ENCODE data around the gene TP53TG5. TPM values are rescaled to one million over a fixed set of nuclear protein-coding genes. Genes with fewer than 3 reads are reported as not detected.

TP53TG5 gene
- total RNA-seq, 2 donors from 2014 or later, result not detected

DNA sequence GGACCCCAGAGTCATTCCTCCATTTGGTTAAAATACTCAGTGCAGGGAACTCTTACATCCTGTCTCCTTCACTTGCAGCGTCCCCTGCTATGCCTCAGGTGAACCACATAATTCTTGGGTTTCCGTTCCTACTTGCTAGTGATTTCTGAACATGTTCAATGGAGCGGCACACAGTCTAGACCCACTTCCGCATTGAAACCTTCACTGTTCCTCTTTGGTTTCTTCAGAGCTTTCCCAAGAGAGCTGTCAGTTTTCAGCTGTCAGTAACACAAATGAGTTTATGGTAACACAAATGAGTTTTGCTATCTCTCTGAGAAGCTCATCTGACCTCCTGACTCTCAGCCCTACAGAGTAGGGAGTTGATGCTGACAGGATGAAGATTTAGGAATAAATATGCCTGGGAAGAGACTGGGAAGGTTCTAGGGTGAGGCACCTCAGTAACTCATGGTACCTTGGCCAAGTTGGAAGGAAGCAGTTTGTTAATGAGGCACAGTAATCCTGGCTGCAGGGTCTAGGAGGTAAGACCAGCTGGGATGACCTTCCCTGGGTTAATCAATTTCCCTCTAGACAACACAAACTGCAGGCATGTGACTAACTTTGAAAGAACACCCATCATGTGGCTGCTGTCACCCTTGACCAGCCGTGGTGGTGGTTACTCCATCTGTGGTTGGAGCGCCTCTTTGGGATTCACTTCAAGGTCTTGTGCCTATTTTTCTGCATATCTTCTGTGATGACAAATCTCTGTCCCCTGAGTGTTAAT, 9.7 kb downstream of the TP53TG5 start:
- peak overlapping the region; percentile 79 for H3K27ac Mint-ChIP-seq
- no peaks in the 10 kb centered on the region for H3K27me3 Mint-ChIP-seq
- no peaks in the 10 kb centered on the region for H3K9me3 ChIP-seq (ENCODE audit: control insufficient read depth, low read length, poor library complexity, severe bottlenecking)
- H3K4me3 Mint-ChIP-seq, result peak overlapping the region; percentile 81
- H3K36me3 Mint-ChIP-seq (ENCODE audit: low read depth), result no peaks in the 10 kb centered on the region
- peaks cover 32% of the 10 kb centered on the region for H3K4me1 Mint-ChIP-seq
- DNase-seq (no peak), ATAC-seq (peak; percentile 68)

DNA sequence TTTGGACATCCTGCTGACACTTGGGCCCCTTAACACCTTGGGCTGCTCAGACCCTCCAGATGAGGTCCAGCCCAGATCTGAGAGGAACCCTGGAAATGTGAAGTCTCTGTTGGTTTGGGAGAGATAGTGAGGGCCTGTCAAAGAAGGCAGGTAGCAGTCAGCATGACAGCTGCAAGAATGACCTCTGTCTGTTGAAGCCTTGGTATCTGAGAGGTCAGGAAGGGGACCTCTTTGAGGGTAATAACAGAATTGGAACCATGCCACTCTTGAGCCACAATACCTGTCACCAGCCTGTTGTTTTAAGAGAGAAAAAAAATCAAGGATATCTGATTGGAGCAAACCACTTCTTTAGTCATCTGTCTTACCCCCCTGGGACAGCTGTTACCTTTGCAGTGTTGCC, 11.0 kb downstream of the TP53TG5 start:
- peaks cover 37% of the 10 kb centered on the region for H3K4me1 Mint-ChIP-seq
- peaks cover 3% of the 10 kb centered on the region for H3K36me3 Mint-ChIP-seq (ENCODE audit: low read depth)
- ATAC-seq (no peak), DNase-seq (no peak)
- no peaks in the 10 kb centered on the region for H3K27me3 Mint-ChIP-seq
- no peaks in the 10 kb centered on the region for H3K9me3 ChIP-seq (ENCODE audit: control insufficient read depth, low read length, poor library complexity, severe bottlenecking)
- H3K27ac Mint-ChIP-seq, result no peak overlapping the region
- no peak overlapping the region for H3K4me3 Mint-ChIP-seq

DNA sequence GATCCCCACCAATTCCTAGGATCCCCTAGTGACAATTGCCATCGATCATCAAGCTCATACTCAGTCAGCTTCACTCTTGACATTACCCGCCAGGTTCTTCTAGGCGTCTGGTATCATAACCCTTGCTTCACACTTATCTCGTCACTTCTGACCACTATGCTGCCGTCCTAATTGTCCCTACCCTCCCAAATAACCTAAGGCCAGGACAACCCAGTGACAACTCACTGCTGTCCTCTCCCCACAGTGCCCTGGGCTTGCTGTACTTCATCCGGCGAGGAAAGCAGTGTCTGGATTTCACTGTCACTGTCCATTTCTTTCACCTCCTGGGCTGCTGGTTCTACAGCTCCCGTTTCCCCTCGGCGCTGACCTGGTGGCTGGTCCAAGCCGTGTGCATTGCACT, 11.5 kb downstream of the TP53TG5 start:
- peaks cover 37% of the 10 kb centered on the region for H3K4me1 Mint-ChIP-seq
- no peak overlapping the region for H3K27ac Mint-ChIP-seq

DNA sequence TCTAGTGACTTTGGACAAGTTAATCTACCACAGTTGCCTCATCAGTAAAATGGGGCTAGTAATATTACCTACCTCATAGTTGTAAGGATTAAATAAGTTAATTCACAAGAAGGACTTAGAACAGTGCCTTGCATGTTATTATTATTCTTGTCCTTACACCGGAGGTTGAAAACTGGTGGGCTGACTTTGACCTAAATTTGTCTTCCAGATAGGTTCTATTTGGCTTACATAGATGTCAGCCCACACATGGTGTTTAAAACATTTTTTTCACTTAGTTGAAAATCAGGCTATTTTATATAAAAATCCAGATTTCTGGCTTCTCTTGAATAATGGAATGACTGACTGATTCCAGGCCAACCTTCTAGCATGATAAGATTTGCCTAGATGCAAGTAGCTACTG, 11.9 kb downstream of the TP53TG5 start:
- H3K9me3 ChIP-seq (ENCODE audit: control insufficient read depth, low read length, poor library complexity, severe bottlenecking), result no peaks in the 10 kb centered on the region
- Mint-ChIP-seq H3K27ac (no peak overlapping the region), H3K4me1 (peaks cover 37% of the 10 kb centered on the region), H3K36me3 (ENCODE audit: low read depth) (peaks cover 3% of the 10 kb centered on the region), H3K27me3 (no peaks in the 10 kb centered on the region), H3K4me3 (no peak overlapping the region)
- DNase-seq (no peak), ATAC-seq (no peak)

More for the DNA sequence above, 11.5 kb downstream of the TP53TG5 start:
- DNase-seq (no peak), ATAC-seq (no peak)
- H3K9me3 ChIP-seq (ENCODE audit: control insufficient read depth, low read length, poor library complexity, severe bottlenecking), result no peaks in the 10 kb centered on the region
- peaks cover 3% of the 10 kb centered on the region for H3K36me3 Mint-ChIP-seq (ENCODE audit: low read depth)
- H3K4me3 Mint-ChIP-seq, result peak overlapping the region; percentile 67
- no peaks in the 10 kb centered on the region for H3K27me3 Mint-ChIP-seq

DNA sequence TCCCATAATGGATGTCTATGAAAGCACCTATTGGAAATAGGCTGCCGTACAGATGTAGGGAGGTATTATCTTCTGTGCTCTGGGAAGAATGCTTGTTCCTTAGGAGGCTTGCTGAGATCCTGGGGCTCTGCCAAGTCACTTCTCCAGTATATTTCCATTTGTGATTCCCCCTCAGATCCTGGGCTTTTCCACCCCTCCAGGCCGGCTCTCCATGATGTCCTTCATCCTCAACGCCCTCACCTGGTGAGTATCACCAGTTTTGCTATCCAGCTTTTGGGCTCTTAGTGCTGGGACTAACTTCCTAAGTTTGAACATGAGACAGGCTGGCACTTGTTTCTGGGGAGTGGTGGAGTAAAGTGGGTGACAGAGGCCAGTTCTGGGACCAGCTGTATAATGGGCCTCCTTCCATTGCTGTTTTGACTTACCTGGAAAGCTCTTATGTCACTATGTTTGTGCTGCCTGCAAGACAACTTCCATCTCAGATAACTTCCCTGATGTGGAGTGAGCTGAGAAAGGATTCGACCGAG, 12.6 kb downstream of the TP53TG5 start:
- Mint-ChIP-seq H3K36me3 (ENCODE audit: low read depth) (peaks cover 3% of the 10 kb centered on the region), H3K27me3 (no peaks in the 10 kb centered on the region), H3K4me1 (peaks cover 33% of the 10 kb centered on the region), H3K27ac (peak overlapping the region; percentile 68), H3K4me3 (no peak overlapping the region)
- DNase-seq (no peak), ATAC-seq (no peak)
- no peaks in the 10 kb centered on the region for H3K9me3 ChIP-seq (ENCODE audit: control insufficient read depth, low read length, poor library complexity, severe bottlenecking)

DNA sequence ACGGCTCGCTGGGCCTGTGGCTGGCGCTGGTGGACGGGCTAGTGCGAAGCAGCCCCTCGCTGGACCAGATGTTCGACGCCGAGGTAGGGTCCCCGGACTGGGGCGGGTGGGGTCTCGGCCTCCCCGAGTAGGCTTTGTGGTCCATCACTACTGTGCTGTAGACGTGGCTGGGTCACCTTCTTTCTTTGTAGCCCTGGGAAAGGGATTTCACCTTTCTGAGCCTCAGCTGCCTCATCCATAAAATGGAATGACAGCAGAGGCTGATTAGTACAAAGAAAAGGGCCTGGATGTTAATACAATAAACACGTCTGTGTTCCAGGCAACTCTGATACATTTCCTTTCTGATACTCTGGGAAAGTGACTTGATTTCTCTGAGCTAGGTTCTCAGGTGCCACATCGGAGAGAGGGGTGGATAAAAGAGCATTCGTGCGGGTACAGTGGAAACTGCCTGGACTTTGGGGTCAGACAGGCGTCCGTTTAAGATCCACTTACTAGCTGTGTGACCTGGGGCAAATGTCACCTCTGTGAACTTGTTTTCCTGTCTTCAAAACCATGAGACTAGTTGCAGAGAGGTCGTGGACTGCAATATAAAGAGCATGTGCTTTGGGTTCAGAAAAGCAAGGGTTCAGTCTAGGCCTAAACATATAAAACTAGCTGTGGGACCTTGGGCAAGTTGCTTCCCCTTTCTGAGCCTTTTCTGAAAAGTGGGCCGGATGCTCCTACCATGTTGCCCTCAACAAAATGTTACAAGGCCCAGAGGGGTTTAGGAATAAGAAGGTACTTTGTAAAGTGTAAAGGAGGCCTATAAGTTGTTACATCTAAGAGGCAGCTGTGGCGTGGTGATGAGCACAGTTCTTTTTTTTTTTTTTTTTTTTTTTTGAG, 14.3 kb downstream of the TP53TG5 start:
- H3K4me1 Mint-ChIP-seq, result peaks cover 32% of the 10 kb centered on the region
- H3K9me3 ChIP-seq (ENCODE audit: control insufficient read depth, low read length, poor library complexity, severe bottlenecking), result no peaks in the 10 kb centered on the region
- ATAC-seq, result no peak
- H3K27me3 Mint-ChIP-seq, result no peaks in the 10 kb centered on the region
- no peak for DNase-seq
- peaks cover 3% of the 10 kb centered on the region for H3K36me3 Mint-ChIP-seq (ENCODE audit: low read depth)
- peak overlapping the region; percentile 98 for H3K27ac Mint-ChIP-seq
- peak overlapping the region; percentile 98 for H3K4me3 Mint-ChIP-seq

DNA sequence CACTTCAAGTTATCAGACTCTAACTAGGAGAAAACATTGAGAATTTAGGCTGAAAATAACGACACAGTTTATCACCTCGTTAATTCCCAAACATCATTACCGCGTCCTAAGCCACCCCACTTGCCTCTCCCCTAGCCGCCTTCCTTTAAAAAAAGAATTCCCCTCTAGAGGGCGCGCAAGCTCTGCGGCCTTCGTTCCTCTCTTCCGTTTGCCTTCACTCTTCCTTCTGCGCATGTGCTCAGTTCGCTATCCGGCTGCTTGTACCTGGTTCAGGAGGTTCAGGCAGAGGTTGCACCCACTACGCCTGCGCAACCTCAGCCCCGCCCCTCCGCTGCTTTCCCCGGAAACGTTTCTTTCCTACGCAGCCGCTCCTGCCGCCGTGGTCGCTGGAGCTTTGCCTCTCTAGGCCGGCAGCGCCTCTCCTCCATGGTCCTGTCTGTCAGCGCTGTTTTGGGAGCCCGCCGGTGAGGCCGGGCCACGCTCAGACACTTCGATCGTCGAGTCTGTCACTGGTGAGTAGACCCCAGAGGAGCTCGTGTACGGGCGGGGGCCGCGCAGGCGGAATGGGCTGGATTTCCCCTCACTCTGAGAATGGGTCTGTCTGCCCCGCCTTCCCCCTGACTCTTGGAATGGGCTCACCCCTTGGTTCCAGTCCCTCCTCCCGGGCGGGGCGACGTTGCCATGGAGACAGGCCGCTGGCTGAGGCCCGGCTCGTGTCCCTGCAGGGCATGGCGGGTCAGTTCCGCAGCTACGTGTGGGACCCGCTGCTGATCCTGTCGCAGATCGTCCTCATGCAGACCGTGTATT, 15.1 kb downstream of the TP53TG5 start, which contains the start of gene SYS1:
SYS1 (plus strand) TSS at position 353 of the 807 bp plus-strand sequence; CDS start at position 729, 376 bp downstream.
- H3K36me3 Mint-ChIP-seq (ENCODE audit: low read depth), result peaks cover 3% of the 10 kb centered on the region
- H3K9me3 ChIP-seq (ENCODE audit: control insufficient read depth, low read length, poor library complexity, severe bottlenecking), result no peaks in the 10 kb centered on the region
- H3K27ac Mint-ChIP-seq, result peak within 1 kb of the TSS; percentile 98
- H3K4me1 Mint-ChIP-seq, result peaks cover 29% of the 10 kb centered on the region
- ATAC-seq, result peak; percentile 86
- H3K4me3 Mint-ChIP-seq, result peak within 1 kb of the TSS; percentile 98
- H3K27me3 Mint-ChIP-seq, result no peaks in the 10 kb centered on the region
- DNase-seq, result peak; percentile 94 to 98 (median 97)

DNA sequence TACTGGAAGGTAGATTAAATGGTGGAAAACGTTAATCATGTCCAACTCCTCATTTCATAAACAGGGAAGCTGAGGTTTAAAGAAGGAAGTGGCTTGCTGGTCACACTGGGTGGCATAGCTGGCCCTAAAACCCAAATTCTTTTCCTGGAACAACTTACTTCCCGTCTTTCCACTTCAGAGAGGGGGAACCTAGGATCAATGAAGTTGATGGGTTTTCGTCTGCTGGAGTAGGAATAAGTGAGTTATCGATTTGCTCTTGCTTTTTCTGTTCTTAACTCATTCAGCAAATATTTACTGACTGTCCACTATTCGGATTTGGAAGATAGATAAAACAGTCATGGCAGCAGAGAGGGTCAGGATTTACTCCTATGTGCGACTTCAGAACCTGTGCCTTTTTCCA, 16.3 kb downstream of the TP53TG5 start:
- ATAC-seq (no peak), DNase-seq (no peak)
- no peak overlapping the region for H3K27ac Mint-ChIP-seq
- H3K36me3 Mint-ChIP-seq (ENCODE audit: low read depth), result peaks cover 3% of the 10 kb centered on the region
- no peaks in the 10 kb centered on the region for H3K27me3 Mint-ChIP-seq
- H3K4me1 Mint-ChIP-seq, result peaks cover 27% of the 10 kb centered on the region
- no peak overlapping the region for H3K4me3 Mint-ChIP-seq
- no peaks in the 10 kb centered on the region for H3K9me3 ChIP-seq (ENCODE audit: control insufficient read depth, low read length, poor library complexity, severe bottlenecking)

DNA sequence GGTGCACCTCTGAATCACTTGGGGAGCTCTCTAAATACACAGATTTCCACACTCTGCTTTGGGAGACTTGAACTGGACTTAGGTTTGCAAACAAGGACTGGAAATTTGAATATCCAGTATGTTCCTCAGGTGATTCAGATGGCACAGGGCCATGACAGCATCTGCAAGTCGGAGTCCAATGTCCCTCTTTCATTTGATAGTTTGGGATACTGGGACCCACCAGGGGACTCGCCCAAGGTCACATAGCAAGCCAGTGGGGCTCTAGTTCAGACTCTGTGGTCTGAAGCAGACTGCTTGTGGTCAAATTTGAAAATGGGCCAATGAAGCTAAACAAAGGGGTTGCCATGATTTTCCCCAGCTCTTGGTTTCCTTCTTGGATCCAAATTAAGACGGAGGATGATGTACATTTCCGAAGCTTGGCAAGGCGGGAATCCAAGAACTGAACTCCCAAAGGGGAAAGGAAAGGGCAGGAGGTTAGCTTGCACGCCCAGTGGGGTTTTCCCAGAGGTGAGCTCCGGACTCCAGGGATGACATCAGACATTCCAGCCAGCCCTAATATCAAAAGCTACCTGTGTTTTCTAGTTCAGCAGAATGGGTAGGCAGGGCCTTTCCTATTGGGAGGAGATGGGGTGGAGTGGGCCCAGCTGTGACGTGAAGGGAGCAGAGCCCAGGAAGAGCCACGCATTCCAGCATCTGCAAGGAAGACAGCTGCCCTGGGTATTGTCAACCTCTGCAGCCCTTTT, 18.5 kb downstream of the TP53TG5 start:
- H3K27me3 Mint-ChIP-seq, result no peaks in the 10 kb centered on the region
- peaks cover 31% of the 10 kb centered on the region for H3K4me1 Mint-ChIP-seq
- no peak for ATAC-seq
- no peak overlapping the region for H3K4me3 Mint-ChIP-seq
- DNase-seq, result no peak
- H3K27ac Mint-ChIP-seq, result no peak overlapping the region
- H3K9me3 ChIP-seq (ENCODE audit: control insufficient read depth, low read length, poor library complexity, severe bottlenecking), result no peaks in the 10 kb centered on the region
- peaks cover 3% of the 10 kb centered on the region for H3K36me3 Mint-ChIP-seq (ENCODE audit: low read depth)

DNA sequence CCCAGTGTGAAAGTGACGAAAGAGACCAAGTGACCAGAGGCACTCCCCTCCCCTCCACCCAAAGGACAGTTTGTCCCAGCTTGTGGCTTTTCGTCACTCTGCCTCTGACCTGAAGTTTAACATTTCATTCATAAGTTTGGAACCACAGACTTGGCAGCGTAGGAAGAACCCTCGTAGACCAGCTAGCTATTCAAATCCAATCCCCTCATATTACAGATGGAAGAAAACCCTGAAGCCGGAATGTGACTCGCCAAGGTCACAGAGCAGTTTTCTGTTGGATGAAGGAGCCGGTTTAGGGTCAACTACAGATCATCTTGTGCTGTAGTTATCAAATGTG, 19.1 kb downstream of the TP53TG5 start:
- H3K4me1 Mint-ChIP-seq, result peaks cover 32% of the 10 kb centered on the region

DNA sequence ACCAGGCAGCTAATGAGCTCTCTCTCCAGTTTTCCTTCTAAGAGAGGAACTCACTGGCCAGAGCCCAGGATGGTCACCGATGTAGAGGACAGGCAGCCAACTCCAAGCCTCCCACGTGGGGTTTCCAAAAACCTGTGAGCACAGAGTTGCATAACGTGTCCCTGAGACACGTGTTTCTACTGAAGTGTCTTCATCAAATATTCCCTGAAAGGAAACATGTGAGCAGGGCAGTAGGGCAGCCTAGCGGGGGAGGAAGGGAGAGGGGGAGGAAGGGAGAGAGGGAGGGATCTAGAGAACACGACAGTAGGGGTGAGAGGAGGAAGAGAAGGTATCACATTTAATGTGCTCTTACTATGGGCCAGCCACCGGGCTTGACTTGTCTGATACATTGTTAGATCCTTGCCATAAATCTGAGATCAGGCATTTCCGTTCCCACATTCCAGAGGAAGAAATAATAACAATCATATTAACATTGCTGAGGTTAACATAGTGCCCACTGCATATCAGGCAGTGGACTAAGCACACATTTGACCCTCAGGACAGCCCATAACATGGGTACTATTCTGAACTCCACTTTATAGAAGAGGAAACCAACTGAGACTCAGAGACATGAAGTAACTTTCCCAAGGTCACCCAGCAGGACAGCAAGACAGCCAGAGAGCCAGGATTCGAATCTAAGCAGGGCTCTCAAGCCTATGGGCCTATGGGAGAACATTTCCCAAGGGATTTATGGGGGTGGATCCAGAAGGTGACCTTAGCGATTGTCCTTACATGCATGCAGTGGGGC, 19.6 kb downstream of the TP53TG5 start:
- Mint-ChIP-seq H3K27ac (peak overlapping the region; percentile 24), H3K4me3 (no peak overlapping the region), H3K36me3 (ENCODE audit: low read depth) (peaks cover 3% of the 10 kb centered on the region), H3K27me3 (no peaks in the 10 kb centered on the region), H3K4me1 (peaks cover 27% of the 10 kb centered on the region)
- DNase-seq (no peak), ATAC-seq (no peak)
- H3K9me3 ChIP-seq (ENCODE audit: control insufficient read depth, low read length, poor library complexity, severe bottlenecking), result no peaks in the 10 kb centered on the region

More for the DNA sequence above, 19.1 kb downstream of the TP53TG5 start:
- no peak overlapping the region for H3K27ac Mint-ChIP-seq
- H3K4me3 Mint-ChIP-seq, result no peak overlapping the region
- H3K9me3 ChIP-seq (ENCODE audit: control insufficient read depth, low read length, poor library complexity, severe bottlenecking), result no peaks in the 10 kb centered on the region
- peaks cover 3% of the 10 kb centered on the region for H3K36me3 Mint-ChIP-seq (ENCODE audit: low read depth)
- DNase-seq (no peak), ATAC-seq (no peak)
- H3K27me3 Mint-ChIP-seq, result no peaks in the 10 kb centered on the region
